Ovary (tissue), 9 donors: ENCODE data around the gene TEX48. TPM values are rescaled to one million over a fixed set of nuclear protein-coding genes. Genes with fewer than 3 reads are reported as not detected.

Experiments
- DNase-seq, 5 donors: peaks; one replicate each; pipeline ENCODE4 v3.0.0-alpha.2; 2019 to 2020
- H3K27ac ChIP-seq, 2 donors: fragments of 200-600 bp; one replicate each; pipeline versions ENCODE4 v1.5.1 to v1.8.0; 2019 to 2022
- H3K27me3 ChIP-seq: fragments of 200-600 bp; one replicate; pipeline ENCODE4 v1.8.0; 2022
- H3K36me3 ChIP-seq: fragments of 200-600 bp; sonication (generic); one replicate; pipeline ENCODE4 v1.5.1; 2019
- H3K4me1 ChIP-seq: one replicate; pipeline ENCODE4 v1.8.1; 2013; ENCODE audit warnings: mild to moderate bottlenecking, moderate library complexity; ENCODE audit not compliant: insufficient read depth
- H3K4me3 ChIP-seq: fragments of 200-600 bp; sonication (generic); one replicate; pipeline ENCODE4 v1.5.1; 2017
- H3K9me3 ChIP-seq, 2 donors: fragments of 200-600 bp in 1 of 2; sonication (generic) in 1 of 2; one replicate each; pipeline versions ENCODE4 v1.5.1 to v1.8.1; 2013 to 2019; ENCODE audit warnings: mild to moderate bottlenecking in 1 of 2, moderate library complexity in 1 of 2
- CTCF ChIP-seq, 3 donors: fragments of 450-650 bp in 2 of 3; fragments of 200-600 bp in 1 of 3; IDR thresholded peaks; one replicate each; pipeline versions ENCODE4 v1.5.1 to v1.8.0; 2016 to 2022; ENCODE audit warnings: antibody characterized with exemption in 3 of 3, mild to moderate bottlenecking in 1 of 3
- EP300 ChIP-seq: sonication (generic); formaldehyde crosslinking; IDR thresholded peaks from one replicate; pipeline ENCODE4 v1.6.1; 2017; ENCODE audit warnings: antibody characterized with exemption
- POLR2A ChIP-seq: fragments of 450-650 bp; IDR thresholded peaks from one replicate; pipeline ENCODE4 v1.6.1; 2017; ENCODE audit warnings: antibody characterized with exemption, mild to moderate bottlenecking, moderate library complexity
- WGBS, 3 donors: extraction: QIAGEN DNeasy Blood & Tissue Kit in 1 of 3; methylation state at CpG; one replicate each; pipeline versions ENCODE4 v1.1.5 to v1.1.7; 2013 to 2017; 5-methylcytosine and 5-hydroxymethylcytosine counted together
- intact Hi-C, 4 donors: fragments of 100-400 bp; cut with DNase I; formaldehyde crosslinking; loops; one replicate each; pipeline versions ENCODE4 v1.11.0 to v1.15.1; 2022 to 2023
- polyA plus RNA-seq, 2 donors: library from polyadenylated mRNA; stranded (reverse); fragments of 200-250 nt in 1 of 2; fragments of 350-450 nt in 1 of 2; fragmentation: Illumina TruSeq in 1 of 2; extraction: RNeasy Lipid Tissue Mini Kit (QIAGEN cat#74804) in 1 of 2; gene quantifications; one replicate each; pipeline ENCODE4 v1.2.3, GENCODE V29; 2013 to 2014
- total RNA-seq, 7 donors: library from RNA; depleted of rRNA in 2 of 7; stranded (reverse); fragments of >200 nt in 2 of 7; fragmentation: NEBNext Ultra II Directional in 3 of 7; extraction: Animal tissue kit (Norgen Biotek cat#: 25700) in 3 of 7; gene quantifications; one replicate each; pipeline versions ENCODE4 v1.1.0 to v1.2.4, GENCODE V29; 2016 to 2023
- donor health status: DM: no; HTN: no; CAD: no; lungs with moderate emphysema.
- donor health status: DM: no; HTN: no; CAD: no.
- donor health status: Bipolar disorder and iron deficiency.
- donor health status: DM: yes; HTN: yes; CAD: no.
- donor health status: DM: no; HTN: no; CAD: no.
- donor health status: DM: yes; HTN: yes; CAD: no.

TEX48 gene
- total and polyA plus RNA-seq, 9 donors: not detected

- no peak overlapping the region for H3K27ac ChIP-seq
- H3K36me3 ChIP-seq: no peaks in the 10 kb centered on the region
- 69 to 77% (median 70%) methylated on average over 4 of the region's 4 CpGs for WGBS, 3 donors
- no peaks in the 10 kb centered on the region for H3K4me1 ChIP-seq
- no peaks in the 10 kb centered on the region for H3K27me3 ChIP-seq
- intact Hi-C loops: no loop called here
- no peak overlapping the region for H3K4me3 ChIP-seq
- DNase-seq: no peak
- no peaks in the 10 kb centered on the region for H3K9me3 ChIP-seq
- no peak for TF ChIP-seq POLR2A
- TF ChIP-seq EP300: no peak
- TF ChIP-seq CTCF (IDR thresholded peaks at IDR 0.05): no peak
These were observed 15.1 kb downstream of the TEX48 start for GRCh38 chr9:114666851-114667250.

GRCh38 chr9:114666401-114666800, 15.6 kb downstream of the TEX48 start:
- intact Hi-C loops: no loop called here
- no peak for DNase-seq
- H3K27ac ChIP-seq: no peak overlapping the region
- no peaks in the 10 kb centered on the region for H3K36me3 ChIP-seq
- H3K4me1 ChIP-seq: no peaks in the 10 kb centered on the region
- TF ChIP-seq POLR2A (no peak), CTCF (IDR thresholded peaks at IDR 0.05) (no peak), EP300 (no peak)
- no peaks in the 10 kb centered on the region for H3K9me3 ChIP-seq
- H3K27me3 ChIP-seq: no peaks in the 10 kb centered on the region
- 91 to 93% (median 92%) methylated on average over 5 of the region's 5 CpGs for WGBS, 3 donors
- no peak overlapping the region for H3K4me3 ChIP-seq

- TF ChIP-seq EP300: no peak
- TF ChIP-seq POLR2A: no peak
- no peak for TF ChIP-seq CTCF (IDR thresholded peaks at IDR 0.05)
- intact Hi-C loops: no loop called here
- no peaks in the 10 kb centered on the region for H3K27me3 ChIP-seq
- H3K4me1 ChIP-seq: no peaks in the 10 kb centered on the region
- DNase-seq: no peak
- H3K27ac ChIP-seq: no peak overlapping the region
- 68 to 71% (median 69%) methylated on average over 3 of the region's 3 CpGs for WGBS, 3 donors
- H3K4me3 ChIP-seq: no peak overlapping the region
- H3K36me3 ChIP-seq: no peaks in the 10 kb centered on the region
- no peaks in the 10 kb centered on the region for H3K9me3 ChIP-seq
These were observed 17.8 kb downstream of the TEX48 start for GRCh38 chr9:114664181-114664580.

GRCh38 chr9:114662081-114662989, 19.7 kb downstream of the TEX48 start:
- Histone ChIP-seq H3K9me3 (no peaks in the 10 kb centered on the region), H3K4me1 (no peaks in the 10 kb centered on the region), H3K4me3 (no peak overlapping the region), H3K36me3 (no peaks in the 10 kb centered on the region), H3K27ac (no peak overlapping the region), H3K27me3 (no peaks in the 10 kb centered on the region)
- no peak for TF ChIP-seq POLR2A
- no peak for TF ChIP-seq EP300
- peak in 2 of 3 donors; percentile 30 to 38 for TF ChIP-seq CTCF (IDR thresholded peaks at IDR 0.05)
- WGBS, 3 donors: 33 to 41% (median 35%) methylated on average over 10 of the region's 10 CpGs
- intact Hi-C loops: no loop called here
- peak in 1 of 5 donors; percentile 34 for DNase-seq
